MM.1S (cell line): ENCODE results near the gene USF1.

ENCODE experiments used
- DNase-seq: peaks from one replicate; pipeline ENCODE4 v3.0.0-alpha.2; 2015
- H2AFZ ChIP-seq: fragments of 300-600 bp; sonication (generic); 2 replicates; pipeline ENCODE4 v1.6.0; 2016; ENCODE audit warnings: antibody characterized with exemption, low read length
- H3F3A ChIP-seq: fragments of 300-600 bp; sonication (generic); 2 replicates; pipeline ENCODE4 v1.6.1; 2016; ENCODE audit warnings: mild to moderate bottlenecking, antibody characterized with exemption, low read length, moderate library complexity, mixed read lengths; ENCODE audit not compliant: insufficient read depth
- H3K27ac ChIP-seq: fragments of 300-600 bp; sonication (generic); 2 replicates; pipeline ENCODE4 v1.5.1; 2016; ENCODE audit warnings: mild to moderate bottlenecking, low read length
- H3K27me3 ChIP-seq: fragments of 300-600 bp; sonication (generic); replicated peaks from 2 replicates; pipeline ENCODE4 v1.6.0; 2016; ENCODE audit warnings: low read length; ENCODE audit not compliant: insufficient read depth
- H3K36me3 ChIP-seq: fragments of 300-600 bp; sonication (generic); replicated peaks from 2 replicates; pipeline ENCODE4 v1.6.1; 2016; ENCODE audit warnings: mild to moderate bottlenecking, low read length, mixed read lengths; ENCODE audit not compliant: insufficient read depth
- H3K4me1 ChIP-seq: fragments of 300-600 bp; sonication (generic); 2 replicates; pipeline ENCODE4 v1.6.1; 2016; ENCODE audit warnings: low read length, mixed read lengths
- H3K4me2 ChIP-seq: fragments of 300-600 bp; sonication (generic); 2 replicates; pipeline ENCODE4 v1.6.0; 2016; ENCODE audit warnings: low read depth, low read length
- H3K4me3 ChIP-seq: fragments of 300-600 bp; sonication (generic); 2 replicates; pipeline ENCODE4 v1.5.1; 2016; ENCODE audit warnings: low read length, mixed read lengths
- H3K79me2 ChIP-seq: fragments of 300-600 bp; sonication (generic); 2 replicates; pipeline ENCODE4 v1.6.1; 2016; ENCODE audit warnings: mixed run types, low read length, mixed read lengths
- H3K9ac ChIP-seq: fragments of 300-600 bp; sonication (generic); 2 replicates; pipeline ENCODE4 v1.6.1; 2016; ENCODE audit warnings: low read length, mixed read lengths
- H3K9me2 ChIP-seq: fragments of 300-600 bp; sonication (generic); replicated peaks from 2 replicates; pipeline ENCODE4 v1.6.1; 2016; ENCODE audit warnings: mild to moderate bottlenecking, low read length, mixed read lengths; ENCODE audit not compliant: insufficient read depth
- H3K9me3 ChIP-seq: fragments of 300-600 bp; sonication (generic); replicated peaks from 2 replicates; pipeline ENCODE4 v1.6.1; 2016; ENCODE audit warnings: mild to moderate bottlenecking, low read length, mixed read lengths; ENCODE audit not compliant: insufficient read depth
- H4K20me1 ChIP-seq: fragments of 300-600 bp; sonication (generic); 2 replicates; pipeline ENCODE4 v1.6.1; 2016; ENCODE audit warnings: mild to moderate bottlenecking, low read length, moderate library complexity, mixed read lengths; ENCODE audit not compliant: insufficient read depth
- CTCF ChIP-seq: fragments of 300-600 bp; sonication (generic); IDR thresholded peaks from 2 replicates; pipeline ENCODE4 v1.5.1; 2016; ENCODE audit warnings: antibody characterized with exemption, low read length, mixed read lengths
- EZH2 ChIP-seq: fragments of 300-600 bp; sonication (generic); optimal IDR thresholded peaks from 2 replicates; pipeline ENCODE3; 2017; ENCODE audit warnings: low read depth, mild to moderate bottlenecking, antibody characterized with exemption, low read length, mixed read lengths
- EZH2phosphoT487 ChIP-seq: fragments of 300-600 bp; sonication (generic); IDR thresholded peaks from 2 replicates; pipeline ENCODE4 v1.6.1; 2018; ENCODE audit warnings: antibody characterized with exemption, low read length

USF1 gene

GRCh38 chr1:161070761-161071160, 25.0 kb upstream of the USF1 start:
- Histone ChIP-seq H3K27ac (peak overlapping the region; percentile 94), H3F3A (peaks cover 25% of the 10 kb centered on the region), H3K79me2 (peaks cover 39% of the 10 kb centered on the region), H3K27me3 (no peaks in the 10 kb centered on the region), H3K9me2 (no peaks in the 10 kb centered on the region), H3K4me2 (peak overlapping the region; percentile 90; the same call in 1 of the 2 replicates), H3K36me3 (no peaks in the 10 kb centered on the region), H2AFZ (peak overlapping the region; percentile 22; the same call in 1 of the 2 replicates), H4K20me1 (no peaks in the 10 kb centered on the region), H3K9me3 (no peaks in the 10 kb centered on the region), H3K4me1 (peaks cover 33% of the 10 kb centered on the region), H3K4me3 (no peak overlapping the region), H3K9ac (peak overlapping the region; percentile 97; the same call in 1 of the 2 replicates)
- no peak for DNase-seq
- TF ChIP-seq EZH2 (no peak), CTCF (no peak), EZH2phosphoT487 (no peak)

- no peaks in the 10 kb centered on the region for H4K20me1 ChIP-seq
- H2AFZ ChIP-seq = peak within 1 kb of the TSS; percentile 66
- no peaks in the 10 kb centered on the region for H3K9me2 ChIP-seq
- peaks cover 47% of the 10 kb centered on the region for H3K79me2 ChIP-seq
- peaks cover 30% of the 10 kb centered on the region for H3F3A ChIP-seq
- TF ChIP-seq EZH2phosphoT487 = no peak
- TF ChIP-seq CTCF = no peak
- no peak for TF ChIP-seq EZH2
- peaks cover 37% of the 10 kb centered on the region for H3K4me1 ChIP-seq
- H3K9ac ChIP-seq = peak within 1 kb of the TSS; percentile 97
- H3K4me3 ChIP-seq = peak within 1 kb of the TSS; percentile 94
- peak within 1 kb of the TSS; percentile 94 for H3K27ac ChIP-seq
- no peaks in the 10 kb centered on the region for H3K9me3 ChIP-seq
- H3K36me3 ChIP-seq = no peaks in the 10 kb centered on the region
- H3K4me2 ChIP-seq = peak within 1 kb of the TSS; percentile 90
- DNase-seq = peak; percentile 99
- H3K27me3 ChIP-seq = no peaks in the 10 kb centered on the region
Measured at GRCh38 chr1:161069731-161070270, 24.0 kb upstream of the USF1 start, which contains the start of gene ARHGAP30. ARHGAP30 (minus strand) TSS chr1:161069891; CDS start chr1:161069624, 267 bp downstream.

GRCh38 chr1:161069241-161069640, 23.5 kb upstream of the USF1 start:
- no peak for DNase-seq
- Histone ChIP-seq H3F3A (peaks cover 31% of the 10 kb centered on the region), H3K4me2 (peak overlapping the region; percentile 90), H3K27me3 (no peaks in the 10 kb centered on the region), H3K9me3 (no peaks in the 10 kb centered on the region), H3K36me3 (no peaks in the 10 kb centered on the region), H3K27ac (peak overlapping the region; percentile 94), H3K9ac (peak overlapping the region; percentile 97), H4K20me1 (no peaks in the 10 kb centered on the region), H3K79me2 (peaks cover 53% of the 10 kb centered on the region), H3K4me1 (peaks cover 42% of the 10 kb centered on the region), H2AFZ (peak overlapping the region; percentile 36; the same call in 1 of the 2 replicates), H3K4me3 (peak overlapping the region; percentile 94), H3K9me2 (no peaks in the 10 kb centered on the region)
- TF ChIP-seq EZH2 (no peak), CTCF (no peak), EZH2phosphoT487 (no peak)
